IPS DF 6.9 (cell line): ENCODE measurements around the gene SEMA5B.

Source experiments
- DNase-seq: peaks from one replicate; pipeline ENCODE4 v3.0.0-alpha.2; 2013; ENCODE audit warnings: low read depth, low spot score
- H3K27ac ChIP-seq: one replicate; pipeline ENCODE4 v1.5.1; 2013; ENCODE audit warnings: low read length, control low read depth
- H3K27me3 ChIP-seq: 2 replicates; pipeline ENCODE4 v1.6.1; 2013; ENCODE audit warnings: mild to moderate bottlenecking, low read length; ENCODE audit not compliant: control insufficient read depth, insufficient read depth
- H3K36me3 ChIP-seq: 2 replicates; pipeline ENCODE4 v1.6.1; 2013; ENCODE audit warnings: low read length; ENCODE audit not compliant: control insufficient read depth, insufficient read depth
- H3K4me1 ChIP-seq: 2 replicates; pipeline ENCODE4 v1.6.1; 2013; ENCODE audit warnings: low read length; ENCODE audit not compliant: control insufficient read depth, insufficient read depth
- H3K4me3 ChIP-seq: 2 replicates; pipeline ENCODE4 v1.5.1; 2013; ENCODE audit warnings: mild to moderate bottlenecking, low read length
- H3K9me3 ChIP-seq: 2 replicates; pipeline ENCODE4 v1.6.1; 2013; ENCODE audit warnings: low read length, inconsistent platforms; ENCODE audit not compliant: control insufficient read depth, insufficient read depth
- WGBS: extraction: QIAGEN DNeasy Blood & Tissue Kit; methylation state at CpG from one replicate; pipeline ENCODE4 v1.1.7; 2013; ENCODE audit warnings: mixed read lengths, missing lambda C conversion rate; ENCODE audit not compliant: insufficient read length, insufficient coverage; 5-methylcytosine and 5-hydroxymethylcytosine counted together

SEMA5B gene

GRCh38 chr3:122975163-122975923 lies 52.2 kb downstream of the SEMA5B start:
- no peaks in the 10 kb centered on the region for H3K9me3 ChIP-seq
- H3K27me3 ChIP-seq: no peaks in the 10 kb centered on the region
- DNase-seq: no peak
- peaks cover 17% of the 10 kb centered on the region for H3K4me1 ChIP-seq
- H3K4me3 ChIP-seq: no peak overlapping the region
- H3K36me3 ChIP-seq: no peaks in the 10 kb centered on the region
- H3K27ac ChIP-seq: no peak overlapping the region
- no CpG with 5 or more reads among the region's 12 CpGs for WGBS

GRCh38 chr3:122974764-122975162 lies 52.8 kb downstream of the SEMA5B start:
- Histone ChIP-seq H3K27ac (no peak overlapping the region), H3K27me3 (no peaks in the 10 kb centered on the region)
- WGBS: no CpG with 5 or more reads among the region's 2 CpGs

GRCh38 chr3:122973893-122974615 lies 53.5 kb downstream of the SEMA5B start:
- Histone ChIP-seq H3K4me1 (peaks cover 17% of the 10 kb centered on the region), H3K36me3 (no peaks in the 10 kb centered on the region), H3K27ac (no peak overlapping the region), H3K4me3 (no peak overlapping the region), H3K9me3 (no peaks in the 10 kb centered on the region), H3K27me3 (no peaks in the 10 kb centered on the region)
- WGBS: no CpG with 5 or more reads among the region's 12 CpGs
- no peak for DNase-seq

More at GRCh38 chr3:122974764-122975162, 52.8 kb downstream of the SEMA5B start:
- no peak for DNase-seq
- H3K36me3 ChIP-seq: no peaks in the 10 kb centered on the region
- no peaks in the 10 kb centered on the region for H3K9me3 ChIP-seq
- H3K4me1 ChIP-seq: peaks cover 17% of the 10 kb centered on the region
- H3K4me3 ChIP-seq: no peak overlapping the region

GRCh38 chr3:122972141-122972540 lies 55.4 kb downstream of the SEMA5B start:
- Histone ChIP-seq H3K36me3 (no peaks in the 10 kb centered on the region), H3K4me1 (peaks cover 10% of the 10 kb centered on the region), H3K9me3 (no peaks in the 10 kb centered on the region), H3K27me3 (no peaks in the 10 kb centered on the region), H3K27ac (no peak overlapping the region), H3K4me3 (no peak overlapping the region)
- no CpG with 5 or more reads among the region's 1 CpG for WGBS
- no peak for DNase-seq

- no peak overlapping the region for H3K27ac ChIP-seq
- no peaks in the 10 kb centered on the region for H3K36me3 ChIP-seq
- H3K27me3 ChIP-seq: no peaks in the 10 kb centered on the region
- peaks cover 7% of the 10 kb centered on the region for H3K4me1 ChIP-seq
- no CpG with 5 or more reads among the region's 10 CpGs for WGBS
- no peak overlapping the region for H3K4me3 ChIP-seq
- H3K9me3 ChIP-seq: no peaks in the 10 kb centered on the region
- no peak for DNase-seq
Measured at GRCh38 chr3:122969585-122970469, 57.7 kb downstream of the SEMA5B start.

GRCh38 chr3:122967765-122968164 lies 59.8 kb downstream of the SEMA5B start:
- Histone ChIP-seq H3K27me3 (no peaks in the 10 kb centered on the region), H3K9me3 (no peaks in the 10 kb centered on the region), H3K4me3 (no peak overlapping the region), H3K4me1 (no peaks in the 10 kb centered on the region), H3K36me3 (no peaks in the 10 kb centered on the region), H3K27ac (no peak overlapping the region)
- WGBS: no CpG with 5 or more reads among the region's 7 CpGs
- DNase-seq: no peak

GRCh38 chr3:122967356-122967755 lies 60.2 kb downstream of the SEMA5B start:
- no peaks in the 10 kb centered on the region for H3K9me3 ChIP-seq
- H3K4me3 ChIP-seq: no peak overlapping the region
- no peaks in the 10 kb centered on the region for H3K4me1 ChIP-seq
- H3K36me3 ChIP-seq: no peaks in the 10 kb centered on the region
- WGBS: no CpG with 5 or more reads among the region's 4 CpGs
- no peaks in the 10 kb centered on the region for H3K27me3 ChIP-seq
- no peak overlapping the region for H3K27ac ChIP-seq
- DNase-seq: no peak

GRCh38 chr3:122966045-122966444 lies 61.5 kb downstream of the SEMA5B start:
- no peak for DNase-seq
- Histone ChIP-seq H3K27ac (no peak overlapping the region), H3K4me3 (no peak overlapping the region), H3K27me3 (no peaks in the 10 kb centered on the region), H3K9me3 (no peaks in the 10 kb centered on the region), H3K36me3 (no peaks in the 10 kb centered on the region), H3K4me1 (no peaks in the 10 kb centered on the region)

- no CpG with 5 or more reads among the region's 2 CpGs for WGBS
Measured at GRCh38 chr3:122964811-122965210, 62.8 kb downstream of the SEMA5B start.

GRCh38 chr3:122962149-122962548 lies 65.4 kb downstream of the SEMA5B start:
- Histone ChIP-seq H3K4me3 (no peak overlapping the region), H3K4me1 (peaks cover 2% of the 10 kb centered on the region; the same call in 1 of the 2 replicates), H3K27me3 (no peaks in the 10 kb centered on the region), H3K27ac (no peak overlapping the region), H3K9me3 (no peaks in the 10 kb centered on the region), H3K36me3 (no peaks in the 10 kb centered on the region)
- no peak for DNase-seq
- no CpG with 5 or more reads among the region's 9 CpGs for WGBS

More at GRCh38 chr3:122964811-122965210, 62.8 kb downstream of the SEMA5B start:
- Histone ChIP-seq H3K9me3 (no peaks in the 10 kb centered on the region), H3K4me1 (no peaks in the 10 kb centered on the region), H3K36me3 (no peaks in the 10 kb centered on the region), H3K27ac (no peak overlapping the region), H3K27me3 (no peaks in the 10 kb centered on the region), H3K4me3 (no peak overlapping the region)
- DNase-seq: no peak
